Mucosa of gallbladder (tissue), 1 donor: ENCODE measurements around the gene CAMK2A. TPM values are rescaled to one million over a fixed set of nuclear protein-coding genes. Genes with fewer than 3 reads are reported as not detected.

ENCODE experiments used
- DNase-seq: peaks from one replicate; pipeline ENCODE4 v3.0.0-alpha.2; 2020; ENCODE audit warnings: low spot score
- total RNA-seq: library from RNA; stranded (reverse); gene quantifications from one replicate; pipeline ENCODE4 v1.2.1, GENCODE V29; 2021
- donor health status: DM: no; HTN: no; CAD: no.

CAMK2A gene
- total RNA-seq, 1 donor from 2014 or later, result 5.0 TPM

- no peak for DNase-seq
Measured at GRCh38 chr5:150188146-150188842, 101.3 kb downstream of the CAMK2A start.

- no peak for DNase-seq
Measured at GRCh38 chr5:150186897-150187296, 102.7 kb downstream of the CAMK2A start.

- no peak for DNase-seq
Measured at GRCh38 chr5:150186137-150186536, 103.4 kb downstream of the CAMK2A start.

GRCh38 chr5:150184990-150185912, 104.3 kb downstream of the CAMK2A start:
- DNase-seq, result no peak

GRCh38 chr5:150184006-150184405, 105.6 kb downstream of the CAMK2A start:
- no peak for DNase-seq

- no peak for DNase-seq
Measured at GRCh38 chr5:150183436-150183835, 106.1 kb downstream of the CAMK2A start.

DNA sequence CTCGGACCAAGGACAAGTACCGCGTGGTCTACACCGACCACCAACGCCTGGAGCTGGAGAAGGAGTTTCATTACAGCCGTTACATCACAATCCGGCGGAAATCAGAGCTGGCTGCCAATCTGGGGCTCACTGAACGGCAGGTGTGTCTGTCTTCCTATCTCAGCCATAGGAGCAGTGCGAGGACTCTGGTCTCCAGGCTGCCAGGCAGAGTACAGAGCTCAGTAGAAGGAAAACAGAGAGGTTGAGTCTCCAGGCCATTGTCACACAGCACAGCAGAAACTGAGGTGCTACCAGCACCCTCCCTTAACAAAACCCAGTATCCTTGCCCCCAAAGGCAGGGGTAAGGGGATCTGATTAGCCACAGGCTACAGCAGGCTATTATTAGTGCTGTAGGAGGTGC, 106.8 kb downstream of the CAMK2A start:
- DNase-seq, result no peak

DNA sequence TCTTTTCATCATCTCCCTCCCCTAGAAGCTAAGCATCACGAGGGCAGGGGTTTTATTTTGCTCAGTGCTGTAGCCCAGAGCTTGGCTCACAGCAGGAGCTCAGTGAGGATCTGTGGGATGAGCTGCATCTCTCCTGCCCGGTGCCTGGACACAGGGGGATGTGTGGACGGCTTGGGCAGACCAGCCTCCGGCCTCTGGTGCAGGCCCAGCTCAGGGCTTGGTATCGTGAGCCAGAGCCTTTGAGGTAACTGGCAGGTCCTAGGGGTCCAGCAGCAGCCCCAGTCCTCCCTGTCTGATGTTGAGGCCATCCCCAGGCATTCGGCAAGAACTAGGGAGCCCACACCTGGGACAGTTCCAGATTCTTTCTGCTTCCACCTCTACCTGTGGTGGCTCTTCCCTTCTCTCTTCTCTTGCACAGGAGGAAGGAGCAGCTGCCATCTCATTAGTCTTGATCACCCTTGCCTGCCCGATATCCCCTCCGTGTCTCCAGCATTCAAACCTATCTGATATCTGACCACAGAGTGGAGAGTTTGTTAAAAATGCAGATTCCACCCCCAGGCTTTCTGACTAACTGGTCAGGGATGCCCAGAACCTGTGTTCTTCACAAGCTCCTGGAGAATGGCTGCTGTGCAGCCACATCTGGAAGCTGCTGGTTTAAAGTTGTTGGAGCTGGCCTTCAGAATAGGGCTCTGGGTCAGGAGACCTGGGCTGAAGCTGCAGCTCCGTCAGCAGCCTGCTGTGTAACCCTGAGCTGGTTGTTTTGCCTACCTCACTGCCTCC, 107.6 kb downstream of the CAMK2A start:
- DNase-seq, result no peak

DNA sequence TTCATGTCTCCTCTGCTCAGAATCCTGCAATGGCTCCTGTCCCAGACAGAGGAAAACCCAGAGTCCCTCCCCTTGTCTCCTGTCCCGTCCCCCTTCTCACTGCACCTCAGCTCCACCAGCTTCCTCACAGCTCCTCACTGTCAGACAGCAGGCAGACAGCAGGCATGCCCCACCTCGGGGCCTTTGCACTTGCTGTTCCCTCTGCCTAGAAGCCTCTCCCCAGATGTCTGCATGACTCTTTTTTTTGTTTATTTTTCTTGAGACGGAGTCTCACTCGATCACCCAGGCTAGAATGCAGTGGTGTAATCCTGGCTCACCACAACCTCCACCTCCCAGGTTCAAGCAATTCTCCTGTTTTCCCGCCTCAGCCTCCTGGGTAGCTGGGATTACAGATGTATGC, 108.5 kb downstream of the CAMK2A start:
- DNase-seq, result no peak

DNA sequence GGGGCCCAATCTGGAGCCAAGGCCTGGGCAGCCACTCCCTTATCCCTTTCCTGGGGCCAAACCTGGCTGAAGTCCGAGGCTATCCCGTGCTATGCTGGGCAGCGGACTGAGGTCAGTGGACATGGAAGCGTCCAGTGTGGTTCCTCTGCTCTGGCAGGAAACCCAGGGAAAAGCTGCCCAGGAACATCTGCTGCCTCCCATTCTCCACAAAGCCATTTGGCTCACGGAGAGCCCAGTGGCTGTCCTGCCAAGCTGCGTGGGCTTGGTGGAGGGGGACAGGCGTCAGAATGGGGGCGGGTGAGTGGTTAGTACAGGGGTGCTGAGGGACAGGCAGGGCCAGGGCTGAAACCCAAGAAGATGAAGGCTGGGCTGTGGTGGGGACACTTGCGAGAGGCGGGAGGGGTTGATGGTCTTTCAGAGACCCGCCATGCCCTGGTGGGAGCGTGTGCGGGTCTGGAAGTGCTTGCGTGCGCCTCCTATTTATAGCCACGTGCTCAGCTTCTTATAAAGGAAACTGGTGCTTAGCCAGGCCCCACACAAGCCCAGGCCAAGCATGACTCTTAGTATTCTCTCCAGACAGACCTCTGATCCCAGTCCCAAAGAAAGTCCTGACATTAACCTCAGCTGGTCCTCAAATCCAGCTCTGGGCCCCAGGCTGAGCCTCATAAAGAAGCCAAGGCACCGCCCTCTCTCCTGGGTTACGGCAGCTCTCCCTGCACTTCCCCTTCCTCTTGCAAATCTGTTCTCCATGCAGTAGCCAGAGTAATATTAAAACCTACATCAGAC, 109.1 kb downstream of the CAMK2A start:
- peak; percentile 49 for DNase-seq

- DNase-seq, result no peak
Measured at GRCh38 chr5:150179019-150179620, 110.5 kb downstream of the CAMK2A start.

DNA sequence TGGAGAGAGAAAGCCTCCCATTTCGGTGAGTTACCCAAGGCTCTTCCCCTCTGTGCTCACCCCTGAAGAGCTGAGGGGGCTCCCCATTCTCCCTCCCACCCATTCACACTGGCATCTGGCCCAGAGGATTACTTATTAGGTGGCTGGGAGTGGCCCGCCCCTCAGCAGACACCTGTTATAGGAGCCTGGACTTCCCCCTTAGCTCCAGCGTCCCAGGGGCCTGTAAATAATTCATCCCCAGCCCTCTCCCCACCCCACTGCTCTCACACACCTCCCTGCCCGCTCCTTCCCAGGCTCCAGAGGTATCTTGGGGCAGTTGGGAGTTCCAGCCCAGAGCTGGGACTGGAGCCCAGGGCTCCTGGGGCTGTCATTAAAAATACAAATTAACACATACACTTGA, 111.3 kb downstream of the CAMK2A start:
- no peak for DNase-seq

DNA sequence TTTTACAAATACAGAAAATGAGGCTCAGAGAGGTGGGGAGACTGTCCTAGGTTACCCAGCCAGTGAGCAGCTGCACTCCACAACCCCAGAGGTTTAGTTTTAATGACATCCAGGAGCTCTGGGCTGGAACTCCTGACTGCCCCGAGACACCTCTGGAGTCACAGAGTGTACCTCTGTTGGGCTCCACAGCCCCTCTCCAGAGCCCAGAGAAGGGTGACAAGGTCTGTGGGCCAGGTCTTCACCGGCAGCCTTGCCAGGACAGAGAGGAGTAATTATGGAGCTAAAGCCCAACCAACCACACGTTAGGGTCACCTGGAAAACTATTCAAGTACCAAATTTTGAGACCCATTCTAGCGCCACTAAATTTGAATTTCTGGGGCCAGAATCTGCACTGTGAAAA, 111.9 kb downstream of the CAMK2A start:
- DNase-seq, result no peak

GRCh38 chr5:150176745-150177477, 112.7 kb downstream of the CAMK2A start:
- DNase-seq, result no peak

GRCh38 chr5:150175536-150175935, 114.0 kb downstream of the CAMK2A start:
- no peak for DNase-seq

- no peak for DNase-seq
Measured at GRCh38 chr5:150175076-150175475, 114.5 kb downstream of the CAMK2A start.

DNA sequence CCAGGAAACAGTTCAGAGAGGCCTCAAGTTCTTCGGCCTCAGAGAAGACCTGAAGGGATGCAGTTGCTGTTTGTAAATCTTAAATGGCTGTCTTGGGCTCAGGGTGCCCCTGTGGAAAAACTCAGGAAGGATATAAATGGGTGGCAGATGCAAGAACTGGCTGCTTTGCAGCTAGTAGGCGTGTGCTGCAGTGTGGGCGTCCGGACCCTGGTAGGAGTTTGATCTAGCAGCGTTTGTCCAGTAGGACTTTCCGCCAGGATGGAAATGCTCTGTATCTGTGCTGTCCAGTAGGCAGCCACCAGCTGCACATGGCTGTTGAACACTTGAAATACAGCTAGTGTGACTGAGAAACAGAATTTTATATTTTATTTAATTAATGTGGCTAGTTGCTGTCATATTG, 115.3 kb downstream of the CAMK2A start:
- DNase-seq, result no peak

GRCh38 chr5:150173161-150173560, 116.4 kb downstream of the CAMK2A start:
- DNase-seq, result no peak

GRCh38 chr5:150172556-150172955, 117.0 kb downstream of the CAMK2A start:
- DNase-seq, result no peak

DNA sequence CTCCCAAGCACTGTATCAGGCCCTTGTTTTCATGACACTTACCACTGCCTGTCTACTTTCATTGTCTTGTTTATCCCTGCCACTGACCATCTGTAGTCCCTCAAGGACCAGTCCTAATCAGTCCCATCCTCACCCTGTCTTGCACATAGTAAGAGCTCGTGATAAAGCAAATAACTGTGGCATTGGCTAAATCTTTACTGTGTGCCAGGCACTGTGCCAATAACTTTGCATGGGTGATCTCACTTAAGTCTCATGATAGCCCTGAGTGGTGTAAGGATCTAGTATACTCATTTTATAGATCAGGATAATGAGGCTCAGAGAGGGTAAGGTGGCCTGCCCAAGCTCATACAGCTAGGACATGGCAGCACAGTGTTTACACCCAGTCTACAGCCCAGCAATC, 117.4 kb downstream of the CAMK2A start:
- DNase-seq, result no peak
